Measurements from ENCODE around the gene WRAP73. TPM values are rescaled to one million over a fixed set of nuclear protein-coding genes. Genes with fewer than 3 reads are reported as not detected.

WRAP73 gene
- total RNA-seq, 4 donors from 2014 or later: 10.3 to 21.7 (median 14.5) TPM

GRCh38 chr1:3595949-3596348, 54.0 kb downstream of the WRAP73 start:
- no CpG with 5 or more reads among the region's 7 CpGs for WGBS, 2 donors (ENCODE audit: low coverage in 1 of 2)
- Histone ChIP-seq H3K4me1 (peaks cover 0 to 20% (median 9%) of the 10 kb centered on the region in 3 donors), H3K27ac (no peak overlapping the region), H3K4me3 (no peak overlapping the region), H3K27me3 (peaks cover 23% of the 10 kb centered on the region), H3K9me3 (no peaks in the 10 kb centered on the region), H3K36me3 (no peaks in the 10 kb centered on the region)
- TF ChIP-seq EP300 (IDR thresholded peaks at IDR 0.05): no peak
- no peak for TF ChIP-seq POLR2A (IDR thresholded peaks at IDR 0.05)
- no peak for TF ChIP-seq POLR2AphosphoS5 (IDR thresholded peaks at IDR 0.05)
- no peak for TF ChIP-seq CTCF (IDR thresholded peaks at IDR 0.05)
- no peak for ATAC-seq

GRCh38 chr1:3594706-3595377, 55.1 kb downstream of the WRAP73 start:
- no peak for ATAC-seq
- H3K27me3 ChIP-seq: peaks cover 27% of the 10 kb centered on the region
- peaks cover 0 to 20% (median 9%) of the 10 kb centered on the region in 3 donors for H3K4me1 ChIP-seq
- no peaks in the 10 kb centered on the region for H3K9me3 ChIP-seq
- H3K4me3 ChIP-seq: no peak overlapping the region
- no peaks in the 10 kb centered on the region for H3K36me3 ChIP-seq
- TF ChIP-seq POLR2AphosphoS5 (IDR thresholded peaks at IDR 0.05): no peak
- H3K27ac ChIP-seq: no peak overlapping the region
- WGBS, 2 donors (ENCODE audit: low coverage in 1 of 2): 80 to 100% methylated on average over 2 to 4 of the region's 31 CpGs

- peaks cover 22% of the 10 kb centered on the region for H3K27me3 ChIP-seq
- no peak overlapping the region for H3K27ac ChIP-seq
- H3K36me3 ChIP-seq: no peaks in the 10 kb centered on the region
- H3K9me3 ChIP-seq: no peaks in the 10 kb centered on the region
- TF ChIP-seq CTCF (IDR thresholded peaks at IDR 0.05): no peak
- no peak for TF ChIP-seq POLR2AphosphoS5 (IDR thresholded peaks at IDR 0.05)
- no peak for TF ChIP-seq EP300 (IDR thresholded peaks at IDR 0.05)
- no peak for TF ChIP-seq POLR2A (IDR thresholded peaks at IDR 0.05)
- no peak overlapping the region for H3K4me3 ChIP-seq
- ATAC-seq: no peak
- WGBS, 2 donors (ENCODE audit: low coverage in 1 of 2): 44 to 75% methylated on average over 4 to 5 of the region's 10 CpGs
- H3K4me1 ChIP-seq: peaks cover 0 to 19% (median 9%) of the 10 kb centered on the region in 3 donors
These were observed 56.2 kb downstream of the WRAP73 start for GRCh38 chr1:3593745-3594144.

GRCh38 chr1:3593334-3593733, 56.6 kb downstream of the WRAP73 start:
- no peaks in the 10 kb centered on the region for H3K9me3 ChIP-seq
- no peaks in the 10 kb centered on the region for H3K36me3 ChIP-seq
- TF ChIP-seq CTCF (IDR thresholded peaks at IDR 0.05): no peak
- no peak for TF ChIP-seq POLR2A (IDR thresholded peaks at IDR 0.05)
- no peak for TF ChIP-seq EP300 (IDR thresholded peaks at IDR 0.05)
- TF ChIP-seq POLR2AphosphoS5 (IDR thresholded peaks at IDR 0.05): no peak
- no peak overlapping the region for H3K4me3 ChIP-seq
- H3K27ac ChIP-seq: no peak overlapping the region
- peaks cover 0 to 15% (median 6%) of the 10 kb centered on the region in 3 donors for H3K4me1 ChIP-seq
- H3K27me3 ChIP-seq: peaks cover 18% of the 10 kb centered on the region
- ATAC-seq: no peak
- WGBS, 2 donors (ENCODE audit: low coverage in 1 of 2): 100% methylated on average over 1 of the region's 17 CpGs; no CpG with 5 or more reads in 1 of the 2 donors

- no peak for TF ChIP-seq POLR2AphosphoS5 (IDR thresholded peaks at IDR 0.05)
- TF ChIP-seq CTCF (IDR thresholded peaks at IDR 0.05): no peak
- no peak for TF ChIP-seq POLR2A (IDR thresholded peaks at IDR 0.05)
- TF ChIP-seq EP300 (IDR thresholded peaks at IDR 0.05): no peak
- Histone ChIP-seq H3K4me1 (no peaks in the 10 kb centered on the region), H3K4me3 (no peak overlapping the region), H3K27me3 (peaks cover 13% of the 10 kb centered on the region), H3K27ac (no peak overlapping the region), H3K9me3 (no peaks in the 10 kb centered on the region), H3K36me3 (no peaks in the 10 kb centered on the region)
- 100% methylated on average over 1 of the region's 33 CpGs; no CpG with 5 or more reads in 1 of the 2 donors for WGBS, 2 donors (ENCODE audit: low coverage in 1 of 2)
- ATAC-seq: no peak
These were observed 58.7 kb downstream of the WRAP73 start for GRCh38 chr1:3590951-3591865.
